IMR-90 (cell line): Measurements from ENCODE around the gene ZNF407. TPM values are rescaled to one million over a fixed set of nuclear protein-coding genes. Genes with fewer than 3 reads are reported as not detected.

Source experiments
- ATAC-seq: fragments of 200-7000 bp; cut with Tn5 transposase; 2 replicates; pipeline ENCODE4 v1.9.1; 2020; ENCODE audit warnings: low read depth, mild to moderate bottlenecking, moderate library complexity
- BruUV-seq: library from RNA; stranded (reverse); fragments of 400-500 nt; replicated peaks from 2 replicates; lab custom pipeline; 2021; lab: Mats Ljungman, UMichigan
- CTCF ChIA-PET: fragments of 300-600 bp; formaldehyde crosslinking; extraction: SDS; loops from one replicate; lab custom pipeline; 2021; ENCODE audit warnings: antibody characterized with exemption; lab: Yijun Ruan, JAX
- POLR2A ChIA-PET: fragments of 300-600 bp; sonication (Branson Sonifier 250); formaldehyde crosslinking; loops from one replicate; lab custom pipeline; 2022; ENCODE audit warnings: antibody characterized with exemption; ENCODE audit not compliant: unreplicated experiment; lab: Charles Lee
- DNase-seq: peaks from one replicate; pipeline ENCODE4 v3.0.0; 2013
- H2AFZ ChIP-seq: replicated peaks from 2 replicates; pipeline ENCODE3; 2013; ENCODE audit warnings: low read length, mild to moderate bottlenecking; ENCODE audit not compliant: poor library complexity
- H2AK5ac ChIP-seq: 2 replicates; pipeline ENCODE4 v1.6.1; 2013; ENCODE audit warnings: low read depth, low read length, inconsistent platforms
- H2AK9ac ChIP-seq: replicated peaks from 2 replicates; pipeline ENCODE3; 2013; ENCODE audit warnings: mild to moderate bottlenecking, low read depth, low read length, moderate library complexity; ENCODE audit not compliant: poor library complexity
- H2BK120ac ChIP-seq: 2 replicates; pipeline ENCODE4 v1.6.1; 2013; ENCODE audit warnings: low read depth, low read length, inconsistent platforms
- H2BK15ac ChIP-seq: 3 replicates; pipeline ENCODE4 v1.6.1; 2013; ENCODE audit warnings: low read depth, low read length, inconsistent platforms
- H2BK20ac ChIP-seq: 2 replicates; pipeline ENCODE4 v1.6.1; 2013; ENCODE audit warnings: low read depth, mild to moderate bottlenecking, inconsistent platforms, low read length, moderate library complexity
- H2BK5ac ChIP-seq: 2 replicates; pipeline ENCODE4 v1.6.1; 2013; ENCODE audit warnings: mild to moderate bottlenecking, low read depth, low read length, inconsistent platforms; ENCODE audit not compliant: poor library complexity, severe bottlenecking
- H3K14ac ChIP-seq: replicated peaks from 2 replicates; pipeline ENCODE4 v1.6.1; 2013; ENCODE audit warnings: low read depth, low read length, inconsistent platforms
- H3K18ac ChIP-seq: 2 replicates; pipeline ENCODE4 v1.6.1; 2013; ENCODE audit warnings: low read depth, low read length, control low read depth
- H3K23ac ChIP-seq: 2 replicates; pipeline ENCODE4 v1.6.1; 2013; ENCODE audit warnings: low read depth, low read length, inconsistent platforms
- H3K27ac ChIP-seq: 2 replicates; pipeline ENCODE4 v1.5.1; 2013; ENCODE audit warnings: mild to moderate bottlenecking, control low read depth, low read length; ENCODE audit not compliant: insufficient read depth
- H3K27me3 ChIP-seq: 2 replicates; pipeline ENCODE4 v1.6.1; 2013; ENCODE audit warnings: low read length; ENCODE audit not compliant: control insufficient read depth, insufficient read depth
- H3K36me3 ChIP-seq: 2 replicates; pipeline ENCODE4 v1.6.1; 2013; ENCODE audit warnings: low read length, mixed read lengths; ENCODE audit not compliant: control insufficient read depth, insufficient read depth
- H3K4ac ChIP-seq: 2 replicates; pipeline ENCODE4 v1.6.1; 2013; ENCODE audit warnings: low read depth, low read length, inconsistent platforms
- H3K4me1 ChIP-seq: 2 replicates; pipeline ENCODE4 v1.6.1; 2013; ENCODE audit warnings: low read length, mixed read lengths; ENCODE audit not compliant: control insufficient read depth, insufficient read depth
- H3K4me2 ChIP-seq: 2 replicates; pipeline ENCODE4 v1.6.1; 2013; ENCODE audit warnings: low read depth, mild to moderate bottlenecking, control low read depth, low read length, moderate library complexity
- H3K4me3 ChIP-seq: 2 replicates; pipeline ENCODE4 v1.5.1; 2013; ENCODE audit warnings: low read depth, mild to moderate bottlenecking, control low read depth, low read length, moderate library complexity; ENCODE audit not compliant: insufficient read depth
- H3K56ac ChIP-seq: 2 replicates; pipeline ENCODE4 v1.6.1; 2013; ENCODE audit warnings: low read length, inconsistent platforms; ENCODE audit not compliant: insufficient read depth; ENCODE audit errors: extremely low read depth
- H3K79me1 ChIP-seq, 2 experiments: 2 replicates each; pipeline ENCODE4 v1.6.1; 2013; ENCODE audit warnings: low read length in 2 of 2, inconsistent platforms in 1 of 2, low read depth in 1 of 2
- H3K9ac ChIP-seq: 2 replicates; pipeline ENCODE4 v1.6.1; 2013; ENCODE audit warnings: low read depth, low read length, control low read depth
- H3K9me1 ChIP-seq: 2 replicates; pipeline ENCODE4 v1.6.1; 2013; ENCODE audit warnings: low read length, inconsistent platforms; ENCODE audit not compliant: insufficient read depth
- H3K9me3 ChIP-seq: 2 replicates; pipeline ENCODE4 v1.6.1; 2013; ENCODE audit warnings: low read length; ENCODE audit not compliant: control insufficient read depth, insufficient read depth
- H4K20me1 ChIP-seq: 2 replicates; pipeline ENCODE4 v1.6.1; 2013; ENCODE audit warnings: low read length, inconsistent platforms; ENCODE audit not compliant: insufficient read depth
- H4K5ac ChIP-seq: 2 replicates; pipeline ENCODE4 v1.6.1; 2013; ENCODE audit warnings: mild to moderate bottlenecking, low read depth, low read length, control low read depth
- H4K8ac ChIP-seq, 2 experiments: 2 replicates each; pipeline ENCODE4 v1.6.1; 2013; ENCODE audit warnings: low read depth in 2 of 2, low read length in 2 of 2, control low read depth in 1 of 2, inconsistent platforms in 1 of 2
- H4K91ac ChIP-seq: 2 replicates; pipeline ENCODE4 v1.6.1; 2013; ENCODE audit warnings: low read depth, low read length, inconsistent platforms; ENCODE audit not compliant: insufficient read depth
- MAZ ChIP-seq: IDR thresholded peaks from 2 replicates; pipeline ENCODE4 v1.6.1; 2012; ENCODE audit warnings: low read depth, mild to moderate bottlenecking, low read length, improper control_type of control experiment, moderate library complexity, borderline replicate concordance
- MXI1 ChIP-seq: IDR thresholded peaks from 2 replicates; pipeline ENCODE4 v1.6.1; 2012; ENCODE audit warnings: low read depth, mild to moderate bottlenecking, low read length, moderate library complexity, borderline replicate concordance
- RCOR1 ChIP-seq: IDR thresholded peaks from 2 replicates; pipeline ENCODE4 v1.6.1; 2012; ENCODE audit warnings: mild to moderate bottlenecking, low read length, improper control_type of control experiment; ENCODE audit not compliant: insufficient replicate concordance
- WGBS, 2 experiments: methylation state at CpG; one replicate each; pipeline versions ENCODE4 v1.1.5 to v1.1.7; 2013; ENCODE audit warnings: missing lambda C conversion rate in 2 of 2; ENCODE audit not compliant: insufficient read length in 1 of 2; ENCODE audit errors: extremely low coverage in 2 of 2; 5-methylcytosine and 5-hydroxymethylcytosine counted together
- dilution Hi-C: fragments of 300-500 bp; cut with HindIII; formaldehyde crosslinking; loops from one replicate; pipeline ENCODE4 v1.14.3; 2018; ENCODE audit warnings: low sequenced_read_pairs; ENCODE audit not compliant: unreplicated experiment
- in situ Hi-C: fragments of 300-500 bp; cut with MboI; formaldehyde crosslinking; loops from 3 replicates; pipeline ENCODE4 v1.14.3; 2019; ENCODE audit warnings: low sequenced_read_pairs, inconsistent platforms, mixed read lengths
- intact Hi-C: fragments of 100-400 bp; cut with micrococcal nuclease; formaldehyde crosslinking; loops from 2 replicates; pipeline ENCODE4 v1.10.0; 2022
- polyA plus RNA-seq, 3 experiments: library from polyadenylated mRNA; depleted of rRNA; stranded (reverse); fragments of >200 nt; gene quantifications; 2 replicates each; pipeline ENCODE4 v1.2.3, GENCODE V29; 2012; ENCODE audit warnings: low replicate concordance in 1 of 3
- total RNA-seq: library from RNA; depleted of rRNA; stranded (reverse); fragments of >200 nt; gene quantifications from 2 replicates; pipeline ENCODE4 v1.2.3, GENCODE V29; 2012
- TF ChIP-seq, protein P1 (sequence below): conservative IDR thresholded peaks from 2 replicates; pipeline ENCODE4 v1.5.1; 2012; ENCODE audit warnings: mild to moderate bottlenecking, low read depth, low read length, improper control_type of control experiment

The ZNF407 gene
- total and polyA plus RNA-seq, 2 of the 4 experiments (the other 2 are of a cell fraction): 3.1 to 20.1 TPM

DNA sequence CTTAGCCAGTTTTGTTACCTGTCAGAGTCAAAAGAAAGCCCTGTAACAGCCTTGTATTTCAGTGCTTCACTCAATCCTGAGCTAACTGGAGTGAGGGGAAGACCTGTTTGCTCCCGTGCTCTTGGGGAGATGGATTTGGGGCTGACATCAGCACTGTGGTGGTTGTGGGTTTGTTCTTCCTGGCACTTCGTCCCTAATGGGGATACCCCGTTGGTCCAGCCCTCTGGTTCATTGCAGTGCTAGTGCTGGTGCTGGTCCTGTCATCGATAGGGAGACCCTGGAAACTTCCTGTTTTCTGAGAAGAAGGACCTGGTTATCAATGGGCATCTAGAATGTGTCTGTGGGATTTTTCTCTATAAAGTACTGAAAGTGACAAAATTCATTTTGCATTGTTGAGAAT, 205.4 kb downstream of the ZNF407 start:
- H3K14ac ChIP-seq: 0 out of 2 replicates have a peak overlapping the region, but pooled peaks have one; percentile 3
- no peak overlapping the region for H4K5ac ChIP-seq
- H2BK15ac ChIP-seq: no peak overlapping the region
- no peak for DNase-seq
- no peak overlapping the region for H4K91ac ChIP-seq
- H2BK120ac ChIP-seq: no peak overlapping the region
- H3K4ac ChIP-seq: no peak overlapping the region
- POLR2A ChIA-PET: no interaction called here
- no peak overlapping the region for H2BK5ac ChIP-seq
- TF ChIP-seq MXI1: no peak
- no peak for TF ChIP-seq RCOR1
- TF ChIP-seq, protein P1, sequence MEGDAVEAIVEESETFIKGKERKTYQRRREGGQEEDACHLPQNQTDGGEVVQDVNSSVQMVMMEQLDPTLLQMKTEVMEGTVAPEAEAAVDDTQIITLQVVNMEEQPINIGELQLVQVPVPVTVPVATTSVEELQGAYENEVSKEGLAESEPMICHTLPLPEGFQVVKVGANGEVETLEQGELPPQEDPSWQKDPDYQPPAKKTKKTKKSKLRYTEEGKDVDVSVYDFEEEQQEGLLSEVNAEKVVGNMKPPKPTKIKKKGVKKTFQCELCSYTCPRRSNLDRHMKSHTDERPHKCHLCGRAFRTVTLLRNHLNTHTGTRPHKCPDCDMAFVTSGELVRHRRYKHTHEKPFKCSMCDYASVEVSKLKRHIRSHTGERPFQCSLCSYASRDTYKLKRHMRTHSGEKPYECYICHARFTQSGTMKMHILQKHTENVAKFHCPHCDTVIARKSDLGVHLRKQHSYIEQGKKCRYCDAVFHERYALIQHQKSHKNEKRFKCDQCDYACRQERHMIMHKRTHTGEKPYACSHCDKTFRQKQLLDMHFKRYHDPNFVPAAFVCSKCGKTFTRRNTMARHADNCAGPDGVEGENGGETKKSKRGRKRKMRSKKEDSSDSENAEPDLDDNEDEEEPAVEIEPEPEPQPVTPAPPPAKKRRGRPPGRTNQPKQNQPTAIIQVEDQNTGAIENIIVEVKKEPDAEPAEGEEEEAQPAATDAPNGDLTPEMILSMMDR: no peak
- no peak for TF ChIP-seq MAZ
- WGBS, 2 experiments: 89% methylated on average over 3 of the region's 4 CpGs; no CpG with 5 or more reads in 1 of the 2 experiments
- no peak overlapping the region for H3K4me3 ChIP-seq
- H3K56ac ChIP-seq: no peak overlapping the region
- H3K23ac ChIP-seq: 0 out of 2 replicates have a peak overlapping the region, but pooled peaks have one; percentile 29
- no peak overlapping the region for H3K4me2 ChIP-seq
- CTCF ChIA-PET: no interaction called here
- H3K4me1 ChIP-seq: peaks cover 9% of the 10 kb centered on the region
- no peak overlapping the region for H2BK20ac ChIP-seq
- peaks cover 8% of the 10 kb centered on the region for H3K9me1 ChIP-seq
- no peak overlapping the region for H3K27ac ChIP-seq
- intact Hi-C loops (no loop called here), dilution Hi-C loops (no loop called here), in situ Hi-C loops (no loop called here)
- no peaks in the 10 kb centered on the region for H3K27me3 ChIP-seq
- H2AFZ ChIP-seq: no peak overlapping the region
- no peaks in the 10 kb centered on the region for H4K20me1 ChIP-seq
- no peak for ATAC-seq
- H3K9me3 ChIP-seq: no peaks in the 10 kb centered on the region
- peaks cover 0 to 8% of the 10 kb centered on the region in 2 experiments; a peak in 1 of 4 replicates for H3K79me1 ChIP-seq
- no peak overlapping the region for H2AK9ac ChIP-seq
- H3K9ac ChIP-seq: no peak overlapping the region
- H3K36me3 ChIP-seq: 0 out of 2 replicates have a peak, but pooled peaks cover 1% of the 10 kb centered on the region
- peak overlapping the region; percentile 62; the same call in 1 of the 2 replicates for H2AK5ac ChIP-seq
- no peak overlapping the region for H4K8ac ChIP-seq
- peak overlapping the region; percentile 59; the same call in 1 of the 2 replicates for H3K18ac ChIP-seq
- no TSS peak for BruUV-seq
